ENCODE results near the gene ADGRV1. TPM values are rescaled to one million over a fixed set of nuclear protein-coding genes. Genes with fewer than 3 reads are reported as not detected.

ADGRV1 gene
- total RNA-seq, 4 donors from 2014 or later = 1.9 to 11.3 TPM; not detected in 2

- no peaks in the 10 kb centered on the region for H3K36me3 ChIP-seq
- no peaks in the 10 kb centered on the region for H3K9me3 ChIP-seq
- H3K4me3 ChIP-seq = no peak overlapping the region
- H3K27me3 ChIP-seq = no peaks in the 10 kb centered on the region
- DNase-seq = no peak
- TF ChIP-seq POLR2A (IDR thresholded peaks at IDR 0.05) = no peak
- no peak for TF ChIP-seq CTCF (IDR thresholded peaks at IDR 0.05)
- no peaks in the 10 kb centered on the region for H3K4me1 ChIP-seq
- intact Hi-C loops (cut with DNase I; ENCODE audit: low total_unique reads) = no loop called here
- H3K27ac ChIP-seq = no peak overlapping the region
Measured at GRCh38 chr5:91076138-91076537, 517.5 kb downstream of the ADGRV1 start.

GRCh38 chr5:91077623-91078022 is 519.0 kb downstream of the ADGRV1 start:
- Histone ChIP-seq H3K36me3 (no peaks in the 10 kb centered on the region), H3K9me3 (no peaks in the 10 kb centered on the region), H3K27ac (no peak overlapping the region), H3K27me3 (no peaks in the 10 kb centered on the region), H3K4me1 (no peaks in the 10 kb centered on the region), H3K4me3 (no peak overlapping the region)
- TF ChIP-seq CTCF (IDR thresholded peaks at IDR 0.05) (no peak), POLR2A (IDR thresholded peaks at IDR 0.05) (no peak)
- no peak for DNase-seq
- intact Hi-C loops (cut with DNase I; ENCODE audit: low total_unique reads) = no loop called here

- intact Hi-C loops (cut with DNase I; ENCODE audit: low total_unique reads) = no loop called here
- H3K9me3 ChIP-seq = no peaks in the 10 kb centered on the region
- no peaks in the 10 kb centered on the region for H3K4me1 ChIP-seq
- TF ChIP-seq CTCF (IDR thresholded peaks at IDR 0.05) (no peak), POLR2A (IDR thresholded peaks at IDR 0.05) (no peak)
- H3K27ac ChIP-seq = peak overlapping the region; percentile 11 to 24
- no peaks in the 10 kb centered on the region for H3K27me3 ChIP-seq
- no peak for DNase-seq
- no peaks in the 10 kb centered on the region for H3K36me3 ChIP-seq
- H3K4me3 ChIP-seq = no peak overlapping the region
Measured at GRCh38 chr5:91079037-91079436, 520.4 kb downstream of the ADGRV1 start.

- intact Hi-C loops (cut with DNase I; ENCODE audit: low total_unique reads) = no loop called here
Measured at GRCh38 chr5:91089758-91090157, 531.2 kb downstream of the ADGRV1 start.

GRCh38 chr5:91090995-91091394 is 532.4 kb downstream of the ADGRV1 start:
- Histone ChIP-seq H3K27me3 (no peaks in the 10 kb centered on the region), H3K9me3 (no peaks in the 10 kb centered on the region), H3K4me3 (no peak overlapping the region), H3K27ac (no peak overlapping the region), H3K36me3 (no peaks in the 10 kb centered on the region), H3K4me1 (no peaks in the 10 kb centered on the region)
- intact Hi-C loops (cut with DNase I; ENCODE audit: low total_unique reads) = no loop called here
- TF ChIP-seq CTCF (IDR thresholded peaks at IDR 0.05) (no peak), POLR2A (IDR thresholded peaks at IDR 0.05) (no peak)
- no peak for DNase-seq

More at GRCh38 chr5:91089758-91090157, 531.2 kb downstream of the ADGRV1 start:
- Histone ChIP-seq H3K4me3 (no peak overlapping the region), H3K36me3 (no peaks in the 10 kb centered on the region), H3K4me1 (no peaks in the 10 kb centered on the region), H3K27ac (no peak overlapping the region), H3K9me3 (no peaks in the 10 kb centered on the region), H3K27me3 (no peaks in the 10 kb centered on the region)
- no peak for TF ChIP-seq CTCF (IDR thresholded peaks at IDR 0.05)
- TF ChIP-seq POLR2A (IDR thresholded peaks at IDR 0.05) = no peak
- no peak for DNase-seq
